ENCODE results near the gene NADSYN1. TPM values are rescaled to one million over a fixed set of nuclear protein-coding genes. Genes with fewer than 3 reads are reported as not detected.

The NADSYN1 gene
- polyA plus RNA-seq, 3 donors, result 44.1 to 162 (median 44.8) TPM

- Mint-ChIP-seq H3K27ac (no peak overlapping the region), H3K4me1 (peaks cover 9% of the 10 kb centered on the region), H3K9me3 (peaks cover 0 to 9% (median 0%) of the 10 kb centered on the region in 7 donors), H3K27me3 (ENCODE audit: low read depth in 3 of 3) (peaks cover 2 to 11% (median 7%) of the 10 kb centered on the region in 3 donors), H3K4me3 (no peak overlapping the region), H3K36me3 (no peaks in the 10 kb centered on the region)
- DNase-seq, result no peak
- WGBS (ENCODE audit: insufficient coverage), result 97% methylated on average over 7 of the region's 9 CpGs
- no peak overlapping the region for H3K4me3 ChIP-seq (replicated peaks in 1 of 3; ENCODE audit: low read depth in 2 of 3, low read length in 3 of 3)
- intact Hi-C loops (cut with micrococcal nuclease), result no loop called here
- H3K27ac ChIP-seq (ENCODE audit: low read depth in 1 of 2, low read length in 2 of 2), result no peak overlapping the region
- H3K4me1 ChIP-seq (ENCODE audit: control insufficient read depth in 1 of 2, insufficient read depth in 2 of 2, low read length in 2 of 2), result peaks cover 5 to 11% of the 10 kb centered on the region in 2 donors
- no peak overlapping the region for H3K9ac ChIP-seq (ENCODE audit: insufficient read depth, low read length, poor library complexity, severe bottlenecking)
- H3K79me2 ChIP-seq (ENCODE audit: insufficient read depth, low read length), result no peaks in the 10 kb centered on the region
- H2AFZ ChIP-seq (ENCODE audit: insufficient read depth, low read depth, low read length, poor library complexity, severe bottlenecking), result no peak overlapping the region
- H3K36me3 ChIP-seq (replicated peaks in 1 of 2; ENCODE audit: control insufficient read depth in 1 of 2, insufficient read depth in 2 of 2, low read length in 2 of 2), result no peaks in the 10 kb centered on the region
- H4K20me1 ChIP-seq (ENCODE audit: insufficient read depth, low read length), result no peaks in the 10 kb centered on the region
- TF ChIP-seq, protein P1, sequence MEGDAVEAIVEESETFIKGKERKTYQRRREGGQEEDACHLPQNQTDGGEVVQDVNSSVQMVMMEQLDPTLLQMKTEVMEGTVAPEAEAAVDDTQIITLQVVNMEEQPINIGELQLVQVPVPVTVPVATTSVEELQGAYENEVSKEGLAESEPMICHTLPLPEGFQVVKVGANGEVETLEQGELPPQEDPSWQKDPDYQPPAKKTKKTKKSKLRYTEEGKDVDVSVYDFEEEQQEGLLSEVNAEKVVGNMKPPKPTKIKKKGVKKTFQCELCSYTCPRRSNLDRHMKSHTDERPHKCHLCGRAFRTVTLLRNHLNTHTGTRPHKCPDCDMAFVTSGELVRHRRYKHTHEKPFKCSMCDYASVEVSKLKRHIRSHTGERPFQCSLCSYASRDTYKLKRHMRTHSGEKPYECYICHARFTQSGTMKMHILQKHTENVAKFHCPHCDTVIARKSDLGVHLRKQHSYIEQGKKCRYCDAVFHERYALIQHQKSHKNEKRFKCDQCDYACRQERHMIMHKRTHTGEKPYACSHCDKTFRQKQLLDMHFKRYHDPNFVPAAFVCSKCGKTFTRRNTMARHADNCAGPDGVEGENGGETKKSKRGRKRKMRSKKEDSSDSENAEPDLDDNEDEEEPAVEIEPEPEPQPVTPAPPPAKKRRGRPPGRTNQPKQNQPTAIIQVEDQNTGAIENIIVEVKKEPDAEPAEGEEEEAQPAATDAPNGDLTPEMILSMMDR (IDR thresholded peaks at IDR 0.05), result no peak
- H3K9me3 ChIP-seq (replicated peaks in 1 of 2; ENCODE audit: control insufficient read depth in 1 of 2, insufficient read depth in 1 of 2, low read length in 2 of 2), result no peaks in the 10 kb centered on the region
- H3K4me2 ChIP-seq (replicated peaks; ENCODE audit: extremely low read depth, low read length, poor library complexity, severe bottlenecking), result no peak overlapping the region
- no peaks in the 10 kb centered on the region for H3K27me3 ChIP-seq (ENCODE audit: control insufficient read depth in 2 of 2, insufficient read depth in 2 of 2, low read length in 2 of 2)
Measured at GRCh38 chr11:71430166-71430565, 22.8 kb upstream of the NADSYN1 start.

- Histone ChIP-seq H3K9me3 (replicated peaks in 1 of 2; ENCODE audit: control insufficient read depth in 1 of 2, insufficient read depth in 1 of 2, low read length in 2 of 2) (no peaks in the 10 kb centered on the region), H3K4me1 (ENCODE audit: control insufficient read depth in 1 of 2, insufficient read depth in 2 of 2, low read length in 2 of 2) (peaks cover 5 to 11% of the 10 kb centered on the region in 2 donors), H4K20me1 (ENCODE audit: insufficient read depth, low read length) (no peaks in the 10 kb centered on the region), H2AFZ (ENCODE audit: insufficient read depth, low read depth, low read length, poor library complexity, severe bottlenecking) (no peak overlapping the region), H3K79me2 (ENCODE audit: insufficient read depth, low read length) (no peaks in the 10 kb centered on the region), H3K4me2 (replicated peaks; ENCODE audit: extremely low read depth, low read length, poor library complexity, severe bottlenecking) (no peak overlapping the region), H3K36me3 (replicated peaks in 1 of 2; ENCODE audit: control insufficient read depth in 1 of 2, insufficient read depth in 2 of 2, low read length in 2 of 2) (no peaks in the 10 kb centered on the region), H3K9ac (ENCODE audit: insufficient read depth, low read length, poor library complexity, severe bottlenecking) (no peak overlapping the region), H3K27me3 (ENCODE audit: control insufficient read depth in 2 of 2, insufficient read depth in 2 of 2, low read length in 2 of 2) (no peaks in the 10 kb centered on the region), H3K4me3 (replicated peaks in 1 of 3; ENCODE audit: low read depth in 2 of 3, low read length in 3 of 3) (no peak overlapping the region), H3K27ac (ENCODE audit: low read depth in 1 of 2, low read length in 2 of 2) (no peak overlapping the region)
- H3K4me3 Mint-ChIP-seq, result no peak overlapping the region
- TF ChIP-seq, protein P1 (IDR thresholded peaks at IDR 0.05), result no peak
- peaks cover 9% of the 10 kb centered on the region for H3K4me1 Mint-ChIP-seq
- no peak for DNase-seq
- H3K27ac Mint-ChIP-seq, result no peak overlapping the region
- intact Hi-C loops (cut with micrococcal nuclease), result no loop called here
- H3K27me3 Mint-ChIP-seq (ENCODE audit: low read depth in 3 of 3), result peaks cover 2 to 11% (median 4%) of the 10 kb centered on the region in 3 donors
- WGBS (ENCODE audit: insufficient coverage), result 56% methylated on average over 4 of the region's 7 CpGs
- peaks cover 0 to 9% (median 0%) of the 10 kb centered on the region in 7 donors for H3K9me3 Mint-ChIP-seq
- H3K36me3 Mint-ChIP-seq, result no peaks in the 10 kb centered on the region
Measured at GRCh38 chr11:71431271-71431670, 21.7 kb upstream of the NADSYN1 start.

Data from CD14-positive monocyte (primary cell).